GM12878 (cell line): ENCODE data around the gene CTSK.

Experiments
- BACH1 ChIP-seq: fragments of 450-650 bp; IDR thresholded peaks from 2 replicates; pipeline ENCODE4 v1.6.1; 2017; ENCODE audit warnings: mild to moderate bottlenecking, borderline replicate concordance
- CBX5 ChIP-seq: sonication (generic); IDR thresholded peaks from 2 replicates; pipeline ENCODE4 v1.6.1; 2016; ENCODE audit warnings: low read depth, moderate library complexity, mild to moderate bottlenecking, inconsistent platforms
- CHD2 ChIP-seq: IDR thresholded peaks from 2 replicates; pipeline ENCODE4 v1.6.1; 2011; ENCODE audit warnings: low read depth, low read length, improper control_type of control experiment, borderline replicate concordance
- CREB1 ChIP-seq: IDR thresholded peaks from 2 replicates; pipeline ENCODE4 v1.6.1; 2012; ENCODE audit warnings: low read depth, mild to moderate bottlenecking, inconsistent platforms
- CTCF ChIP-seq, 3 experiments: IDR thresholded peaks in 2 of 3; conservative IDR thresholded peaks in 1 of 3; 2 replicates each; pipeline ENCODE4 v1.5.1; 2011; ENCODE audit warnings: low read depth in 3 of 3, low read length in 3 of 3, mild to moderate bottlenecking in 3 of 3, control low read depth in 2 of 3, moderate library complexity in 2 of 3, inconsistent platforms in 1 of 3, mixed read lengths in 1 of 3; ENCODE audit not compliant: control insufficient read depth in 2 of 3, insufficient read depth in 1 of 3; ENCODE audit errors: extremely low read depth in 1 of 3
- EED ChIP-seq: sonication (generic); IDR thresholded peaks from 2 replicates; pipeline ENCODE4 v1.6.1; 2016; ENCODE audit warnings: antibody characterized with exemption, low read depth
- EP300 ChIP-seq, 2 experiments: fragments of 150-350 bp in 1 of 2; IDR thresholded peaks; 2 replicates each; pipeline ENCODE4 v1.6.1; 2011 to 2012; ENCODE audit warnings: low read depth in 2 of 2, low read length in 2 of 2, borderline replicate concordance in 1 of 2, improper control_type of control experiment in 1 of 2, inconsistent platforms in 1 of 2; ENCODE audit not compliant: control insufficient read depth in 1 of 2
- GABPA ChIP-seq: IDR thresholded peaks from 2 replicates; pipeline ENCODE4 v1.6.1; 2014; ENCODE audit warnings: antibody characterized with exemption, low read depth, mild to moderate bottlenecking, inconsistent platforms
- IKZF2 ChIP-seq, 2 experiments: fragments of 450-650 bp; IDR thresholded peaks; 2 replicates each; pipeline ENCODE4 v1.6.1; 2017; ENCODE audit warnings: mild to moderate bottlenecking in 2 of 2, moderate library complexity in 2 of 2
- POLR2A ChIP-seq: IDR thresholded peaks from 2 replicates; pipeline ENCODE4 v1.6.1; 2011; ENCODE audit warnings: low read depth, mild to moderate bottlenecking, low read length
- SRF ChIP-seq, 2 experiments: IDR thresholded peaks; 2 replicates each; pipeline ENCODE4 v1.6.1; 2011; ENCODE audit warnings: low read depth in 2 of 2, low read length in 2 of 2, mild to moderate bottlenecking in 1 of 2, moderate library complexity in 1 of 2
- STAT1 ChIP-seq: fragments of 450-650 bp; conservative IDR thresholded peaks from 2 replicates; pipeline ENCODE4 v1.6.1; 2014; ENCODE audit warnings: antibody characterized with exemption, mild to moderate bottlenecking
- TF ChIP-seq, protein P1 (sequence below): IDR thresholded peaks from 2 replicates; pipeline ENCODE4 v1.6.1; 2012; ENCODE audit warnings: low read depth, low read length, improper control_type of control experiment

- TF ChIP-seq, protein P1, sequence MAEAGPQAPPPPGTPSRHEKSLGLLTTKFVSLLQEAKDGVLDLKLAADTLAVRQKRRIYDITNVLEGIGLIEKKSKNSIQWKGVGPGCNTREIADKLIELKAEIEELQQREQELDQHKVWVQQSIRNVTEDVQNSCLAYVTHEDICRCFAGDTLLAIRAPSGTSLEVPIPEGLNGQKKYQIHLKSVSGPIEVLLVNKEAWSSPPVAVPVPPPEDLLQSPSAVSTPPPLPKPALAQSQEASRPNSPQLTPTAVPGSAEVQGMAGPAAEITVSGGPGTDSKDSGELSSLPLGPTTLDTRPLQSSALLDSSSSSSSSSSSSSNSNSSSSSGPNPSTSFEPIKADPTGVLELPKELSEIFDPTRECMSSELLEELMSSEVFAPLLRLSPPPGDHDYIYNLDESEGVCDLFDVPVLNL, result no peak
- no peak for TF ChIP-seq CREB1
- no peak for TF ChIP-seq GABPA
- no peak for TF ChIP-seq BACH1
- TF ChIP-seq IKZF2 (IDR thresholded peaks at IDR 0.05), result no peak
- TF ChIP-seq SRF (IDR thresholded peaks at IDR 0.05; ENCODE audit: low read depth in 2 of 2, low read length in 2 of 2), result no peak
- no peak for TF ChIP-seq CTCF (IDR thresholded peaks at IDR 0.05 in 2 of 3, conservative IDR thresholded peaks at IDR 0.05 in 1 of 3; ENCODE audit: control insufficient read depth in 2 of 3, extremely low read depth in 1 of 3, insufficient read depth in 1 of 3, low read depth in 3 of 3, low read length in 3 of 3)
- TF ChIP-seq CBX5, result no peak
- TF ChIP-seq EED, result no peak
- TF ChIP-seq CHD2, result no peak
- TF ChIP-seq STAT1, result no peak
- TF ChIP-seq POLR2A, result no peak
- no peak for TF ChIP-seq EP300 (IDR thresholded peaks at IDR 0.05; ENCODE audit: borderline replicate concordance in 1 of 2, control insufficient read depth in 1 of 2, low read depth in 2 of 2, low read length in 2 of 2)
Observed at GRCh38 chr1:150787455-150787854, 20.6 kb downstream of the CTSK start.
